SU-DHL-6 (cell line): ENCODE data around the gene CCDC70.

Source experiments
- H2AFZ ChIP-seq: fragments of 200-600 bp; sonication (generic); 2 replicates; pipeline ENCODE4 v1.6.1; 2014; ENCODE audit warnings: low read depth, mild to moderate bottlenecking, moderate library complexity, mixed read lengths, antibody characterized with exemption, low read length; ENCODE audit not compliant: severe bottlenecking
- H3F3A ChIP-seq: fragments of 200-600 bp; shearing (Covaris generic); 2 replicates; pipeline ENCODE4 v1.6.0; 2016; ENCODE audit warnings: antibody characterized with exemption, mild to moderate bottlenecking; ENCODE audit not compliant: insufficient read depth
- H3K27ac ChIP-seq: fragments of 200-600 bp; sonication (generic); 2 replicates; pipeline ENCODE4 v1.5.1; 2016; ENCODE audit warnings: low read depth, mild to moderate bottlenecking, low read length, moderate library complexity, mixed read lengths
- H3K27me3 ChIP-seq: fragments of 200-600 bp; sonication (generic), shearing (Covaris generic); 2 replicates; pipeline ENCODE4 v1.6.0; 2014; ENCODE audit warnings: mild to moderate bottlenecking, low read length
- H3K36me3 ChIP-seq: fragments of 200-600 bp; sonication (generic); 2 replicates; pipeline ENCODE4 v1.6.1; 2014; ENCODE audit warnings: mild to moderate bottlenecking, low read length, mixed read lengths
- H3K4me2 ChIP-seq: fragments of 300-600, 200-600 bp; shearing (Covaris generic), sonication (generic); 2 replicates; pipeline ENCODE4 v1.6.0; 2014; ENCODE audit warnings: low read length, low read depth, mild to moderate bottlenecking; ENCODE audit not compliant: poor library complexity, severe bottlenecking
- H3K4me3 ChIP-seq: fragments of 200-600 bp; sonication (generic); 2 replicates; pipeline ENCODE4 v1.5.1; 2014; ENCODE audit warnings: antibody characterized with exemption, low read length, mild to moderate bottlenecking, mixed read lengths; ENCODE audit not compliant: insufficient read depth, poor library complexity, severe bottlenecking
- H3K79me2 ChIP-seq: fragments of 200-600 bp; sonication (generic); 2 replicates; pipeline ENCODE4 v1.6.1; 2014; ENCODE audit warnings: mild to moderate bottlenecking, low read length, moderate library complexity; ENCODE audit not compliant: insufficient read depth
- H3K9ac ChIP-seq: fragments of 200-600 bp; sonication (generic); 2 replicates; pipeline ENCODE4 v1.7.0; 2014; ENCODE audit warnings: mild to moderate bottlenecking, low read length
- H3K9me2 ChIP-seq: fragments of 200-600 bp; sonication (generic); replicated peaks from 2 replicates; pipeline ENCODE4 v1.6.1; 2014; ENCODE audit warnings: low read length; ENCODE audit not compliant: insufficient read depth
- H3K9me3 ChIP-seq: fragments of 200-600 bp; sonication (generic); 2 replicates; pipeline ENCODE4 v1.6.1; 2014; ENCODE audit warnings: low read length, mixed read lengths; ENCODE audit not compliant: insufficient read depth
- H4K20me1 ChIP-seq: fragments of 200-600 bp; sonication (generic); 2 replicates; pipeline ENCODE4 v1.6.1; 2014; ENCODE audit warnings: low read depth, mild to moderate bottlenecking, antibody characterized with exemption, low read length, moderate library complexity, mixed read lengths
- CTCF ChIP-seq: fragments of 200-600 bp; sonication (generic); IDR thresholded peaks from one replicate; pipeline ENCODE4 v1.5.1; 2017; ENCODE audit warnings: antibody characterized with exemption, mild to moderate bottlenecking, low read length, moderate library complexity; ENCODE audit not compliant: insufficient read depth, poor library complexity, severe bottlenecking
- EZH2phosphoT487 ChIP-seq: fragments of 200-600 bp; sonication (generic), shearing (Covaris generic); conservative IDR thresholded peaks from 2 replicates; pipeline ENCODE4 v1.6.1; 2018; ENCODE audit warnings: mild to moderate bottlenecking, antibody characterized with exemption, low read length, moderate library complexity, mixed read lengths

Gene CCDC70

DNA sequence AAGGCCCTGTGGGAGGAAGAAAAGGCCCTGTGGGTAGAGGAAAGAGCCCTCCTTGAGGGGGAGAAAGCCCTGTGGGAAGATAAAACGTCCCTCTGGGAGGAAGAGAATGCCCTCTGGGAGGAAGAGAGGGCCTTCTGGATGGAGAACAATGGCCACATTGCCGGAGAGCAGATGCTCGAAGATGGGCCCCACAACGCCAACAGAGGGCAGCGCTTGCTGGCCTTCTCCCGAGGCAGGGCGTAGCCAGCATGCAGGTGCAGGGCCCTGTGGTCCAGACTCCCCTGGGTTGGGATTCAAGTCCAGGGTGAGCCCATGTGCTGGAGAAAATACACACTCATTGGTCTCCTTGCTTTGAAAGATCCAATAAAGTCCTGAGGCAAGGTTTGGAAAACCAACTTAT is 4.1 kb downstream of the CCDC70 start:
- Histone ChIP-seq H4K20me1 (no peaks in the 10 kb centered on the region), H3K79me2 (no peaks in the 10 kb centered on the region), H3K9me2 (no peaks in the 10 kb centered on the region), H3K4me2 (no peak overlapping the region), H3K9me3 (no peaks in the 10 kb centered on the region), H3F3A (no peaks in the 10 kb centered on the region), H3K36me3 (no peaks in the 10 kb centered on the region), H3K9ac (no peak overlapping the region), H3K4me3 (no peak overlapping the region), H2AFZ (no peak overlapping the region), H3K27me3 (no peaks in the 10 kb centered on the region), H3K27ac (no peak overlapping the region)
- no peak for TF ChIP-seq EZH2phosphoT487
- TF ChIP-seq CTCF: no peak

GRCh38 chr13:51867062-51867461 is 5.3 kb downstream of the CCDC70 start:
- Histone ChIP-seq H3K4me3 (no peak overlapping the region), H3K9me3 (no peaks in the 10 kb centered on the region), H3K9me2 (no peaks in the 10 kb centered on the region), H3K27ac (no peak overlapping the region), H3K27me3 (no peaks in the 10 kb centered on the region), H3K4me2 (no peak overlapping the region), H3K79me2 (no peaks in the 10 kb centered on the region), H3K9ac (no peak overlapping the region), H4K20me1 (no peaks in the 10 kb centered on the region), H3K36me3 (no peaks in the 10 kb centered on the region), H2AFZ (no peak overlapping the region), H3F3A (no peaks in the 10 kb centered on the region)
- no peak for TF ChIP-seq EZH2phosphoT487
- TF ChIP-seq CTCF: no peak

DNA sequence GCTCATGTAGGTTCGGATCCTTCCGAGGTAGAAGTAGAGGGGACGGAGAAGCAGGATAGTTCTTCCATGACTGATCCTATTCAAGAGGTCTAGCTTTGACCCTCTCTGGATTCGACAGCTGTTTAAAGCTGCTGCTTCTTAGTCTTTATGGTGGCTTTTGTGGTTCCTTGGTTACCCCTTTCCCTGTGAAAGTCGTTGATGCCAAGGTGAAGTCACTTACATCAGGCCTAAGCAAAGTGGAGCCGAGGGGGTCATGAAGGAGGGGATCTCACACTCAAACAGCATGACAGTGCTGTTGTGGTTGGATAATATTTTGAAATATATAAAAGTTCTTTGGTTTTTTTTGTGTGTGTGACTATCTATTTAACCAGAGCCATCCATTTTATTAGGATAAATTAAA is 8.1 kb downstream of the CCDC70 start:
- no peak overlapping the region for H3K4me2 ChIP-seq
- no peaks in the 10 kb centered on the region for H3K9me3 ChIP-seq
- no peak overlapping the region for H3K9ac ChIP-seq
- no peaks in the 10 kb centered on the region for H3K36me3 ChIP-seq
- H3K9me2 ChIP-seq: no peaks in the 10 kb centered on the region
- H3K27me3 ChIP-seq: no peaks in the 10 kb centered on the region
- H3F3A ChIP-seq: no peaks in the 10 kb centered on the region
- no peak overlapping the region for H2AFZ ChIP-seq
- no peaks in the 10 kb centered on the region for H4K20me1 ChIP-seq
- H3K4me3 ChIP-seq: no peak overlapping the region
- TF ChIP-seq EZH2phosphoT487 (no peak), CTCF (no peak)
- no peaks in the 10 kb centered on the region for H3K79me2 ChIP-seq
- H3K27ac ChIP-seq: no peak overlapping the region

GRCh38 chr13:51870616-51871015 is 8.8 kb downstream of the CCDC70 start:
- Histone ChIP-seq H3K27me3 (no peaks in the 10 kb centered on the region), H3K27ac (no peak overlapping the region), H3K9ac (no peak overlapping the region), H4K20me1 (no peaks in the 10 kb centered on the region), H3K9me2 (no peaks in the 10 kb centered on the region), H3K36me3 (no peaks in the 10 kb centered on the region), H3K9me3 (no peaks in the 10 kb centered on the region), H3F3A (no peaks in the 10 kb centered on the region), H3K4me3 (no peak overlapping the region), H3K79me2 (no peaks in the 10 kb centered on the region), H3K4me2 (no peak overlapping the region), H2AFZ (no peak overlapping the region)
- TF ChIP-seq EZH2phosphoT487: no peak
- no peak for TF ChIP-seq CTCF
